Liver (tissue), 3 donors: ENCODE data around the gene FCRL6.

Experiments used
- JUND ChIP-seq, 2 donors: IDR thresholded peaks; 2 replicates each; pipeline ENCODE4 v1.6.1; 2016; ENCODE audit warnings: antibody characterized with exemption in 2 of 2
- NR2F2 ChIP-seq: IDR thresholded peaks from 2 replicates; pipeline ENCODE4 v1.6.1; 2016; ENCODE audit warnings: antibody characterized with exemption
- RAD21 ChIP-seq, 2 donors: IDR thresholded peaks; 2 replicates each; pipeline ENCODE4 v1.6.1; 2016; ENCODE audit warnings: antibody characterized with exemption in 2 of 2, mild to moderate bottlenecking in 2 of 2
- RXRA ChIP-seq, 2 donors: IDR thresholded peaks; 2 replicates each; pipeline ENCODE4 v1.6.1; 2017 to 2018; ENCODE audit warnings: antibody characterized with exemption in 2 of 2, mild to moderate bottlenecking in 1 of 2
- TAF1 ChIP-seq: conservative IDR thresholded peaks from 2 replicates; pipeline ENCODE4 v1.6.1; 2016; ENCODE audit warnings: antibody characterized with exemption, mild to moderate bottlenecking
- YY1 ChIP-seq: IDR thresholded peaks from 2 replicates; pipeline ENCODE4 v1.6.1; 2016; ENCODE audit warnings: antibody characterized with exemption, mild to moderate bottlenecking
- TF ChIP-seq, protein P1 (sequence below): fragments of 150-350 bp; IDR thresholded peaks from 2 replicates; pipeline ENCODE4 v1.5.1; 2017; ENCODE audit warnings: improper control_type of control experiment, low read depth, low read length; ENCODE audit not compliant: missing input control
- TF ChIP-seq, protein P2 (sequence below): IDR thresholded peaks from 2 replicates; pipeline ENCODE4 v1.6.1; 2016; ENCODE audit warnings: antibody characterized with exemption
- TF ChIP-seq, protein P3 (sequence below): IDR thresholded peaks from 2 replicates; pipeline ENCODE4 v1.6.1; 2016; ENCODE audit warnings: antibody characterized with exemption
- TF ChIP-seq, protein P4 (sequence below): IDR thresholded peaks from 2 replicates; pipeline ENCODE4 v1.6.1; 2016; ENCODE audit warnings: antibody characterized with exemption
- TF ChIP-seq, protein P5 (sequence below): IDR thresholded peaks from 2 replicates; pipeline ENCODE4 v1.6.1; 2016; ENCODE audit warnings: antibody characterized with exemption, mild to moderate bottlenecking
- donor health status: healthy.
- donor health status: healthy.

DNA sequence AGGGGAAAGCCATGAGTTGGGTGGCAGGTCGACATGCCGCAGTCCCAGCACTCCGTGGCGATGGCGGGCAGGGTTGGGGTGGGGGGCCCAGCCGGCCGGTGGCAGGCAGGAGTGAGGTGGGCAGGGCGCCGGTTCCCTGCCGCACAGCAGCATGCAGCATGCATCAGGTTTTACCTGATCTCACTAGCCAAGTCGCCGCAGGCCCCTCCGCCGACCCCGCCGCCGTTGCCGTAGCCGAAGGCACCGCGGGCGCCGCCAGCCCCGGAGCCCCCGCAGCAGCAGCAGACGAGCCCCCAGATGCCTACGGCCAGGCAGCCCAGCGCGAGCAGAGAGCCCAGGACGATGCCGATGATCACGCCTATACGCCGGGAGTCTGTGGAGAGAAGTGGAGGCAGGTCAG, 53.5 kb downstream of the FCRL6 start:
- TF ChIP-seq, protein P1, sequence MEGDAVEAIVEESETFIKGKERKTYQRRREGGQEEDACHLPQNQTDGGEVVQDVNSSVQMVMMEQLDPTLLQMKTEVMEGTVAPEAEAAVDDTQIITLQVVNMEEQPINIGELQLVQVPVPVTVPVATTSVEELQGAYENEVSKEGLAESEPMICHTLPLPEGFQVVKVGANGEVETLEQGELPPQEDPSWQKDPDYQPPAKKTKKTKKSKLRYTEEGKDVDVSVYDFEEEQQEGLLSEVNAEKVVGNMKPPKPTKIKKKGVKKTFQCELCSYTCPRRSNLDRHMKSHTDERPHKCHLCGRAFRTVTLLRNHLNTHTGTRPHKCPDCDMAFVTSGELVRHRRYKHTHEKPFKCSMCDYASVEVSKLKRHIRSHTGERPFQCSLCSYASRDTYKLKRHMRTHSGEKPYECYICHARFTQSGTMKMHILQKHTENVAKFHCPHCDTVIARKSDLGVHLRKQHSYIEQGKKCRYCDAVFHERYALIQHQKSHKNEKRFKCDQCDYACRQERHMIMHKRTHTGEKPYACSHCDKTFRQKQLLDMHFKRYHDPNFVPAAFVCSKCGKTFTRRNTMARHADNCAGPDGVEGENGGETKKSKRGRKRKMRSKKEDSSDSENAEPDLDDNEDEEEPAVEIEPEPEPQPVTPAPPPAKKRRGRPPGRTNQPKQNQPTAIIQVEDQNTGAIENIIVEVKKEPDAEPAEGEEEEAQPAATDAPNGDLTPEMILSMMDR: no peak
- no peak for TF ChIP-seq RAD21 (IDR thresholded peaks at IDR 0.05)
- TF ChIP-seq, protein P2, sequence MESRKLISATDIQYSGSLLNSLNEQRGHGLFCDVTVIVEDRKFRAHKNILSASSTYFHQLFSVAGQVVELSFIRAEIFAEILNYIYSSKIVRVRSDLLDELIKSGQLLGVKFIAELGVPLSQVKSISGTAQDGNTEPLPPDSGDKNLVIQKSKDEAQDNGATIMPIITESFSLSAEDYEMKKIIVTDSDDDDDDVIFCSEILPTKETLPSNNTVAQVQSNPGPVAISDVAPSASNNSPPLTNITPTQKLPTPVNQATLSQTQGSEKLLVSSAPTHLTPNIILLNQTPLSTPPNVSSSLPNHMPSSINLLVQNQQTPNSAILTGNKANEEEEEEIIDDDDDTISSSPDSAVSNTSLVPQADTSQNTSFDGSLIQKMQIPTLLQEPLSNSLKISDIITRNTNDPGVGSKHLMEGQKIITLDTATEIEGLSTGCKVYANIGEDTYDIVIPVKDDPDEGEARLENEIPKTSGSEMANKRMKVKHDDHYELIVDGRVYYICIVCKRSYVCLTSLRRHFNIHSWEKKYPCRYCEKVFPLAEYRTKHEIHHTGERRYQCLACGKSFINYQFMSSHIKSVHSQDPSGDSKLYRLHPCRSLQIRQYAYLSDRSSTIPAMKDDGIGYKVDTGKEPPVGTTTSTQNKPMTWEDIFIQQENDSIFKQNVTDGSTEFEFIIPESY: no peak
- no peak for TF ChIP-seq RXRA (IDR thresholded peaks at IDR 0.05)
- TF ChIP-seq, protein P3, sequence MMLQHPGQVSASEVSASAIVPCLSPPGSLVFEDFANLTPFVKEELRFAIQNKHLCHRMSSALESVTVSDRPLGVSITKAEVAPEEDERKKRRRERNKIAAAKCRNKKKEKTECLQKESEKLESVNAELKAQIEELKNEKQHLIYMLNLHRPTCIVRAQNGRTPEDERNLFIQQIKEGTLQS: no peak
- TF ChIP-seq JUND (IDR thresholded peaks at IDR 0.05): no peak
- TF ChIP-seq NR2F2: no peak
- TF ChIP-seq YY1: no peak
- TF ChIP-seq, protein P4, sequence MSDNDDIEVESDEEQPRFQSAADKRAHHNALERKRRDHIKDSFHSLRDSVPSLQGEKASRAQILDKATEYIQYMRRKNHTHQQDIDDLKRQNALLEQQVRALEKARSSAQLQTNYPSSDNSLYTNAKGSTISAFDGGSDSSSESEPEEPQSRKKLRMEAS: no peak
- TF ChIP-seq TAF1: no peak
- TF ChIP-seq, protein P5, sequence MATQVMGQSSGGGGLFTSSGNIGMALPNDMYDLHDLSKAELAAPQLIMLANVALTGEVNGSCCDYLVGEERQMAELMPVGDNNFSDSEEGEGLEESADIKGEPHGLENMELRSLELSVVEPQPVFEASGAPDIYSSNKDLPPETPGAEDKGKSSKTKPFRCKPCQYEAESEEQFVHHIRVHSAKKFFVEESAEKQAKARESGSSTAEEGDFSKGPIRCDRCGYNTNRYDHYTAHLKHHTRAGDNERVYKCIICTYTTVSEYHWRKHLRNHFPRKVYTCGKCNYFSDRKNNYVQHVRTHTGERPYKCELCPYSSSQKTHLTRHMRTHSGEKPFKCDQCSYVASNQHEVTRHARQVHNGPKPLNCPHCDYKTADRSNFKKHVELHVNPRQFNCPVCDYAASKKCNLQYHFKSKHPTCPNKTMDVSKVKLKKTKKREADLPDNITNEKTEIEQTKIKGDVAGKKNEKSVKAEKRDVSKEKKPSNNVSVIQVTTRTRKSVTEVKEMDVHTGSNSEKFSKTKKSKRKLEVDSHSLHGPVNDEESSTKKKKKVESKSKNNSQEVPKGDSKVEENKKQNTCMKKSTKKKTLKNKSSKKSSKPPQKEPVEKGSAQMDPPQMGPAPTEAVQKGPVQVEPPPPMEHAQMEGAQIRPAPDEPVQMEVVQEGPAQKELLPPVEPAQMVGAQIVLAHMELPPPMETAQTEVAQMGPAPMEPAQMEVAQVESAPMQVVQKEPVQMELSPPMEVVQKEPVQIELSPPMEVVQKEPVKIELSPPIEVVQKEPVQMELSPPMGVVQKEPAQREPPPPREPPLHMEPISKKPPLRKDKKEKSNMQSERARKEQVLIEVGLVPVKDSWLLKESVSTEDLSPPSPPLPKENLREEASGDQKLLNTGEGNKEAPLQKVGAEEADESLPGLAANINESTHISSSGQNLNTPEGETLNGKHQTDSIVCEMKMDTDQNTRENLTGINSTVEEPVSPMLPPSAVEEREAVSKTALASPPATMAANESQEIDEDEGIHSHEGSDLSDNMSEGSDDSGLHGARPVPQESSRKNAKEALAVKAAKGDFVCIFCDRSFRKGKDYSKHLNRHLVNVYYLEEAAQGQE: no peak
